ENCODE results near the gene CMTM8. TPM values are rescaled to one million over a fixed set of nuclear protein-coding genes. Genes with fewer than 3 reads are reported as not detected.

Gene CMTM8
- total RNA-seq, 4 donors from 2014 or later: 1.4 to 4.1 (median 2.9) TPM

DNA sequence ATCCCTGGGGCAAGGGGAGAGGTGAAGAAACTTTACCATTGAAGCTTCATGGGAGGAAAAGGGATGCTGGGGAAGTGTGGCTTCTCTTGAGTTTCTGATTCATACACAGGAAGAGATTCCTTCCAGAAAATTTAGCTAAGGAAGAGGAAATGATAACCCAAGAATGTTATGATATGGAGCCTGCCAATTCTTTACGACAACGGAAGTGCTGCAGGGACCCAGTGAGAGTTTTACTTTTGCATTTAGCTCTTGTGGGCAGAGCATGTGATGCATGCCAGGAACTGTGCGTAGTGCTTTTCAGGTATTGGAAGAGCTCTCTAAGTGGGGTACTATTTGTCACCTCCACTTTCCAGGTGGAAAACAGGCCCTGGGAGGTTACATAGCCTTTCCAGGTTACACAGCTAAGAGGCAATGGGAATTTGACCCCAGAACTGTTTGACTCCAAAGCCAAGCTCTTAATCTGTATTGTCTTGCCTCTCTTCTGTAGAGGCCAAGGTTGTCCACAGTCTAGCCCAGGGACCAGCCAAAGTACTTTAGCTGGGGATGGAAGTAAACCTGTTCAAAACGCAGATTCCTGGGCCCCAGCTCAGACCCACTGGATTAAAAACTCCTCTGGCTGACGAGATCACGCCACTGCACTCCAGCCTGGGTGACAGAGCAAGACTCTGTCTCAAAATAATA lies 176.2 kb downstream of the CMTM8 start:
- ATAC-seq (peak; percentile 33 to 64), DNase-seq (no peak)
- no peak overlapping the region for H3K4me3 ChIP-seq
- no peak for TF ChIP-seq POLR2A (IDR thresholded peaks at IDR 0.05)
- TF ChIP-seq, protein P1, sequence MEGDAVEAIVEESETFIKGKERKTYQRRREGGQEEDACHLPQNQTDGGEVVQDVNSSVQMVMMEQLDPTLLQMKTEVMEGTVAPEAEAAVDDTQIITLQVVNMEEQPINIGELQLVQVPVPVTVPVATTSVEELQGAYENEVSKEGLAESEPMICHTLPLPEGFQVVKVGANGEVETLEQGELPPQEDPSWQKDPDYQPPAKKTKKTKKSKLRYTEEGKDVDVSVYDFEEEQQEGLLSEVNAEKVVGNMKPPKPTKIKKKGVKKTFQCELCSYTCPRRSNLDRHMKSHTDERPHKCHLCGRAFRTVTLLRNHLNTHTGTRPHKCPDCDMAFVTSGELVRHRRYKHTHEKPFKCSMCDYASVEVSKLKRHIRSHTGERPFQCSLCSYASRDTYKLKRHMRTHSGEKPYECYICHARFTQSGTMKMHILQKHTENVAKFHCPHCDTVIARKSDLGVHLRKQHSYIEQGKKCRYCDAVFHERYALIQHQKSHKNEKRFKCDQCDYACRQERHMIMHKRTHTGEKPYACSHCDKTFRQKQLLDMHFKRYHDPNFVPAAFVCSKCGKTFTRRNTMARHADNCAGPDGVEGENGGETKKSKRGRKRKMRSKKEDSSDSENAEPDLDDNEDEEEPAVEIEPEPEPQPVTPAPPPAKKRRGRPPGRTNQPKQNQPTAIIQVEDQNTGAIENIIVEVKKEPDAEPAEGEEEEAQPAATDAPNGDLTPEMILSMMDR (IDR thresholded peaks at IDR 0.05 in 4 of 5, conservative IDR thresholded peaks at IDR 0.05 in 1 of 5): no peak
- no peaks in the 10 kb centered on the region for H3K36me3 ChIP-seq
- intact Hi-C loops (cut with DNase I; ENCODE audit: low total_unique reads): no loop called here
- H3K27ac ChIP-seq: peak overlapping the region in 3 of 4 donors; percentile 37 to 60 (median 41)
- no peaks in the 10 kb centered on the region for H3K4me1 ChIP-seq
- in situ Hi-C loops (cut with MboI; ENCODE audit: low sequenced_read_pairs in 4 of 4): no loop called here
- no peaks in the 10 kb centered on the region for H3K9me3 ChIP-seq
- H3K27me3 ChIP-seq: no peaks in the 10 kb centered on the region

DNA sequence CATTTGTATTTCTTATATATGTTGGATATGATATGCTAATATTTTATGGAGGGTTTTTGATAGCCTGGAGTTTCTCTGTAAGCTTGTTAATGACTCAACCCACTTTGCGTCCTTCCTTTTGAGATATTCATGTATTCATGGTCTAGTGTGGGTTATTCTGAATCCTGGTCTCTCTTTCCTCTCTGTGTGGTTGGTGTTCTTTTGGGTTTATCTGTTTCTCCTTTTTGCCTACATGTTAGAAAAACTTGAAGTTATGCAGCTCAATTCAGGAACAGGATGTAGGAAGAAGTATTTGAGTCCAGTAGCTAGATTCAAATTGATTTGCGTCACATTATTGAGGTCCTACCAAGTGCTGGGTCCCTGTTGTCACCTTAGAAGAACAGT lies 181.3 kb downstream of the CMTM8 start:
- intact Hi-C loops (cut with DNase I; ENCODE audit: low total_unique reads): no loop called here
- H3K27ac ChIP-seq: peak overlapping the region in 2 of 4 donors; percentile 25 to 27
- no peak for ATAC-seq

More for the DNA sequence above, 181.3 kb downstream of the CMTM8 start:
- in situ Hi-C loops (cut with MboI; ENCODE audit: low sequenced_read_pairs in 4 of 4): no loop called here
- TF ChIP-seq POLR2A (IDR thresholded peaks at IDR 0.05): no peak
- TF ChIP-seq, protein P1 (IDR thresholded peaks at IDR 0.05 in 4 of 5, conservative IDR thresholded peaks at IDR 0.05 in 1 of 5): no peak
- H3K27me3 ChIP-seq: no peaks in the 10 kb centered on the region
- H3K9me3 ChIP-seq: no peaks in the 10 kb centered on the region
- H3K36me3 ChIP-seq: no peaks in the 10 kb centered on the region
- DNase-seq: no peak
- peaks cover 31 to 36% of the 10 kb centered on the region in 2 donors for H3K4me1 ChIP-seq
- no peak overlapping the region for H3K4me3 ChIP-seq

Other genes starting within 250 kb of the CMTM8 start
- gene GPD1L, start 132.1 kb upstream of the CMTM8 start, total RNA-seq: 100 to 1,000 TPM in 1 of 4 donors, 10 to 100 TPM in 3; 80.8 to 168 (median 91.3) TPM
- 1 to 10 TPM; 1.1 to 3.3 (median 1.7) TPM for gene CMTM7, start 153.2 kb downstream of the CMTM8 start, total RNA-seq